ENCODE measurements around the gene MANSC1. TPM values are rescaled to one million over a fixed set of nuclear protein-coding genes. Genes with fewer than 3 reads are reported as not detected.
A peak's percentile ranks its signal among the peaks of the same experiment; 100 is the strongest.

Gene MANSC1
- total and polyA plus RNA-seq, 2 of the 13 experiments (the other 11 are each of a cell fraction or from before 2014, with no cell fraction given), result 1.9 to 4.2 TPM

DNA sequence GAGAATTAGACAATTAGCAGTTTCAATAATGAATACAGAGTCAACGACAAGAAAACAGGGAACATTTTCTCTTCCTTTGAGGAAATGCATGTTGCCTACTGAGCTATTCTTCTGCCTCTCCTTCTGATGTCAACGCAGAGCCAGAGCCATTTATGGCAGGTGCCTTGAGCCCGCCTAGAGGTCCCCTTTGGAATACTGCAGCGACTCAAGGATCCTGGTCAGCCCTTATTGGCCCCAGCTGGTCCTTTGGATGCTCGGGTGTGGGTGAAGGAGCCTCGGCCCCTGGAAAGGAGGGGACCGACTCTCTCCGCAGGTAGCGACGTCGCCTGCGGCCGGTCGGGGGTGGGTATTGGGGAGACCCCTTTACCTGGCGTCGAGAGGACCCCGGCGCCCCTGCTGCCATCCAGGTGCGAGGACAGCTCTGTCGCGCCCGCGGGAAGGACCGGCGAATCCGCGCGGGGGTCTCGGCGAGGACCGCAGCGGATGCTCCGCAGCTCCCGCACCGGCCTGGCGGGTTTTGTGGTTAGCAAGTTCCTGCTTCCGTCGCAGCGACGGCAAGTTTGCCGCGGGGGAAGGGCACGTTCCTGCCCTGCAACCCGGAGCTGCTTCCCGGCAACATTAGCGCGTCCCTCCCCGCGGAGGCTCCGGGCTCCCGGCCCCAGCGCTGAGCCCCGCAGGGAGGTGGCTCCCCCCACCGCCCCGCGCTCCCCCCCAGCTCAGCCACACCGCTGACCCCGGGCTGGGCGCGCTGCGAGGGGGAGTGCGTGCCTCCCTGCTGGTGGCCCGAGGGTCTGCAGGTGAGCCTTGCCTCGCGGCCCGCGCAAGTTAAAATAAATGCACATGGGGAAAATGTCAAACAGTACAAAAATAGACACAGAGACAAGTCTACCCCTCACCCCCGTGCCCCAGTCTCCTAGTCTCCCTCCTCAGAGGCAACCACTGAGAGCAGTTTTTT, at the start of gene MANSC1 (continued):
- TF ChIP-seq, protein P1, sequence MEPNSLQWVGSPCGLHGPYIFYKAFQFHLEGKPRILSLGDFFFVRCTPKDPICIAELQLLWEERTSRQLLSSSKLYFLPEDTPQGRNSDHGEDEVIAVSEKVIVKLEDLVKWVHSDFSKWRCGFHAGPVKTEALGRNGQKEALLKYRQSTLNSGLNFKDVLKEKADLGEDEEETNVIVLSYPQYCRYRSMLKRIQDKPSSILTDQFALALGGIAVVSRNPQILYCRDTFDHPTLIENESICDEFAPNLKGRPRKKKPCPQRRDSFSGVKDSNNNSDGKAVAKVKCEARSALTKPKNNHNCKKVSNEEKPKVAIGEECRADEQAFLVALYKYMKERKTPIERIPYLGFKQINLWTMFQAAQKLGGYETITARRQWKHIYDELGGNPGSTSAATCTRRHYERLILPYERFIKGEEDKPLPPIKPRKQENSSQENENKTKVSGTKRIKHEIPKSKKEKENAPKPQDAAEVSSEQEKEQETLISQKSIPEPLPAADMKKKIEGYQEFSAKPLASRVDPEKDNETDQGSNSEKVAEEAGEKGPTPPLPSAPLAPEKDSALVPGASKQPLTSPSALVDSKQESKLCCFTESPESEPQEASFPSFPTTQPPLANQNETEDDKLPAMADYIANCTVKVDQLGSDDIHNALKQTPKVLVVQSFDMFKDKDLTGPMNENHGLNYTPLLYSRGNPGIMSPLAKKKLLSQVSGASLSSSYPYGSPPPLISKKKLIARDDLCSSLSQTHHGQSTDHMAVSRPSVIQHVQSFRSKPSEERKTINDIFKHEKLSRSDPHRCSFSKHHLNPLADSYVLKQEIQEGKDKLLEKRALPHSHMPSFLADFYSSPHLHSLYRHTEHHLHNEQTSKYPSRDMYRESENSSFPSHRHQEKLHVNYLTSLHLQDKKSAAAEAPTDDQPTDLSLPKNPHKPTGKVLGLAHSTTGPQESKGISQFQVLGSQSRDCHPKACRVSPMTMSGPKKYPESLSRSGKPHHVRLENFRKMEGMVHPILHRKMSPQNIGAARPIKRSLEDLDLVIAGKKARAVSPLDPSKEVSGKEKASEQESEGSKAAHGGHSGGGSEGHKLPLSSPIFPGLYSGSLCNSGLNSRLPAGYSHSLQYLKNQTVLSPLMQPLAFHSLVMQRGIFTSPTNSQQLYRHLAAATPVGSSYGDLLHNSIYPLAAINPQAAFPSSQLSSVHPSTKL (CRISPR knock-in tag; IDR thresholded peaks at IDR 0.05), result no peak
- TF ChIP-seq SP4 (CRISPR knock-in tag; IDR thresholded peaks at IDR 0.05) (peak; percentile 22; the same call in 1 of the 2 replicates), ZNF253 (CRISPR knock-in tag; IDR thresholded peaks at IDR 0.05; ENCODE audit: borderline replicate concordance) (peak; percentile 74; the same call in 1 of the 2 replicates), ATF1 (CRISPR knock-in tag; IDR thresholded peaks at IDR 0.05) (no peak), ZNF788 (CRISPR knock-in tag; IDR thresholded peaks at IDR 0.05; ENCODE audit: borderline replicate concordance) (peak; percentile 69; the same call in 1 of the 2 replicates), PHF20 (CRISPR knock-in tag; IDR thresholded peaks at IDR 0.05) (peak; percentile 65; the same call in 1 of the 2 replicates), KMT2A (CRISPR knock-in tag; IDR thresholded peaks at IDR 0.05) (peak; percentile 59; the same call in 1 of the 2 replicates), KMT2B (CRISPR knock-in tag; IDR thresholded peaks at IDR 0.05) (peak; percentile 77), SRY (CRISPR knock-in tag; IDR thresholded peaks at IDR 0.05) (peak; percentile 66; the same call in 1 of the 2 replicates), ZNF878 (CRISPR knock-in tag; IDR thresholded peaks at IDR 0.05) (0 out of 2 replicates have a peak, but pooled peaks have one; percentile 66)
- TF ChIP-seq, protein P2, sequence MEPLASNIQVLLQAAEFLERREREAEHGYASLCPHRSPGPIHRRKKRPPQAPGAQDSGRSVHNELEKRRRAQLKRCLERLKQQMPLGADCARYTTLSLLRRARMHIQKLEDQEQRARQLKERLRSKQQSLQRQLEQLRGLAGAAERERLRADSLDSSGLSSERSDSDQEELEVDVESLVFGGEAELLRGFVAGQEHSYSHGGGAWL (CRISPR knock-in tag; IDR thresholded peaks at IDR 0.05), result peak; percentile 56; the same call in 1 of the 2 replicates
- TF ChIP-seq, protein P3, sequence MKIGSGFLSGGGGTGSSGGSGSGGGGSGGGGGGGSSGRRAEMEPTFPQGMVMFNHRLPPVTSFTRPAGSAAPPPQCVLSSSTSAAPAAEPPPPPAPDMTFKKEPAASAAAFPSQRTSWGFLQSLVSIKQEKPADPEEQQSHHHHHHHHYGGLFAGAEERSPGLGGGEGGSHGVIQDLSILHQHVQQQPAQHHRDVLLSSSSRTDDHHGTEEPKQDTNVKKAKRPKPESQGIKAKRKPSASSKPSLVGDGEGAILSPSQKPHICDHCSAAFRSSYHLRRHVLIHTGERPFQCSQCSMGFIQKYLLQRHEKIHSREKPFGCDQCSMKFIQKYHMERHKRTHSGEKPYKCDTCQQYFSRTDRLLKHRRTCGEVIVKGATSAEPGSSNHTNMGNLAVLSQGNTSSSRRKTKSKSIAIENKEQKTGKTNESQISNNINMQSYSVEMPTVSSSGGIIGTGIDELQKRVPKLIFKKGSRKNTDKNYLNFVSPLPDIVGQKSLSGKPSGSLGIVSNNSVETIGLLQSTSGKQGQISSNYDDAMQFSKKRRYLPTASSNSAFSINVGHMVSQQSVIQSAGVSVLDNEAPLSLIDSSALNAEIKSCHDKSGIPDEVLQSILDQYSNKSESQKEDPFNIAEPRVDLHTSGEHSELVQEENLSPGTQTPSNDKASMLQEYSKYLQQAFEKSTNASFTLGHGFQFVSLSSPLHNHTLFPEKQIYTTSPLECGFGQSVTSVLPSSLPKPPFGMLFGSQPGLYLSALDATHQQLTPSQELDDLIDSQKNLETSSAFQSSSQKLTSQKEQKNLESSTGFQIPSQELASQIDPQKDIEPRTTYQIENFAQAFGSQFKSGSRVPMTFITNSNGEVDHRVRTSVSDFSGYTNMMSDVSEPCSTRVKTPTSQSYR (CRISPR knock-in tag; IDR thresholded peaks at IDR 0.05; ENCODE audit: borderline replicate concordance), result peak; percentile 80
- TF ChIP-seq, protein P4, sequence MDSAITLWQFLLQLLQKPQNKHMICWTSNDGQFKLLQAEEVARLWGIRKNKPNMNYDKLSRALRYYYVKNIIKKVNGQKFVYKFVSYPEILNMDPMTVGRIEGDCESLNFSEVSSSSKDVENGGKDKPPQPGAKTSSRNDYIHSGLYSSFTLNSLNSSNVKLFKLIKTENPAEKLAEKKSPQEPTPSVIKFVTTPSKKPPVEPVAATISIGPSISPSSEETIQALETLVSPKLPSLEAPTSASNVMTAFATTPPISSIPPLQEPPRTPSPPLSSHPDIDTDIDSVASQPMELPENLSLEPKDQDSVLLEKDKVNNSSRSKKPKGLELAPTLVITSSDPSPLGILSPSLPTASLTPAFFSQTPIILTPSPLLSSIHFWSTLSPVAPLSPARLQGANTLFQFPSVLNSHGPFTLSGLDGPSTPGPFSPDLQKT (CRISPR knock-in tag; IDR thresholded peaks at IDR 0.05; ENCODE audit: borderline replicate concordance), result no peak

Measured in HepG2 (cell line).